Type B pancreatic cell (in vitro differentiated cells): ENCODE measurements around the gene BCAS2. TPM values are rescaled to one million over a fixed set of nuclear protein-coding genes. Genes with fewer than 3 reads are reported as not detected.
"Not testable (repeated sequence)": the region's sequence is repeated elsewhere in the genome, so short reads cannot be mapped to it uniquely, and the experiment has no call there.

Experiments used
- DNase-seq: peaks from one replicate; pipeline ENCODE4 v3.0.0; 2021; ENCODE audit warnings: mixed read lengths; ENCODE audit not compliant: unreplicated experiment; ENCODE audit errors: extremely low spot score
- H3K27ac Mint-ChIP-seq: 2 replicates; pipeline ENCODE4 v1.8.0; 2021; ENCODE audit warnings: mild to moderate bottlenecking, mixed read lengths
- H3K27me3 Mint-ChIP-seq: 2 replicates; pipeline ENCODE4 v1.8.0; 2021; ENCODE audit warnings: mixed read lengths
- H3K36me3 Mint-ChIP-seq: 2 replicates; pipeline ENCODE4 v1.8.0; 2021; ENCODE audit warnings: mixed read lengths
- H3K4me1 Mint-ChIP-seq: one replicate; pipeline ENCODE4 v1.8.0; 2021; ENCODE audit warnings: mixed read lengths; ENCODE audit not compliant: unreplicated experiment
- H3K4me3 Mint-ChIP-seq: 2 replicates; pipeline ENCODE4 v1.8.0; 2021; ENCODE audit warnings: mild to moderate bottlenecking, mixed read lengths
- H3K9me3 Mint-ChIP-seq: 2 replicates; pipeline ENCODE4 v1.8.0; 2021; ENCODE audit warnings: mixed read lengths
- total RNA-seq: library from RNA; stranded (reverse); gene quantifications from 2 replicates; pipeline ENCODE4 v1.2.1, GENCODE V29; 2021; ENCODE audit warnings: low replicate concordance
- TF ChIP-seq, protein P1 (sequence below): fragments of 200-600 bp; sonication (generic); conservative IDR thresholded peaks from 2 replicates; pipeline ENCODE4 v1.5.0; 2021; ENCODE audit warnings: antibody characterized with exemption, mild to moderate bottlenecking

The BCAS2 gene
- total RNA-seq, 1 donor from 2014 or later, result 45.5 TPM

DNA sequence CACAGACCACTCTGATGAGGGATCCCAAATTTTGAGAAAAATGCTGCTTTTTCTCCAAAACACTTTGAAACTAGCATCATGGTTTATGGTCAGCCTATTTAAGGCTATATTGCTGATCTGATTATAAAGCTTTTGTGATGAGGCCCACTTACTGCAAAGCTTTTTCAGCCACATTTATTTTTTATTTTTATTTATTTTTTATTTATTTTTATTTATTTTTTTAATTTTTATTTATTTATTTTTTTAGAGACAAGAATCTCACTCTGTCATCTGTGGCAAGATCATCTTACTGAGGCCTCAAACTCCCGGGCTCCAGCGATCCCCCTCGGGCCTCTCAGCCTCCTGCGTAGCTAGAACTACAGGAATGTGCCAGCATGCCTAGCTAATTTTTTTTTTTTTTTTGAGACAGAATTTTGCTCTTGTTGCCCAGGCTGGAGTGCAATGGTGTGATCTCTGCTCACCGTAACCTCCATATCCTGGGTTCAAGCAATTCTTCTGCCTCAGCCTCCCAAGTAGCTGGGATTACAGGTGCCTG, 5.2 kb upstream of the BCAS2 start:
- no peak for DNase-seq
- TF ChIP-seq, protein P1, sequence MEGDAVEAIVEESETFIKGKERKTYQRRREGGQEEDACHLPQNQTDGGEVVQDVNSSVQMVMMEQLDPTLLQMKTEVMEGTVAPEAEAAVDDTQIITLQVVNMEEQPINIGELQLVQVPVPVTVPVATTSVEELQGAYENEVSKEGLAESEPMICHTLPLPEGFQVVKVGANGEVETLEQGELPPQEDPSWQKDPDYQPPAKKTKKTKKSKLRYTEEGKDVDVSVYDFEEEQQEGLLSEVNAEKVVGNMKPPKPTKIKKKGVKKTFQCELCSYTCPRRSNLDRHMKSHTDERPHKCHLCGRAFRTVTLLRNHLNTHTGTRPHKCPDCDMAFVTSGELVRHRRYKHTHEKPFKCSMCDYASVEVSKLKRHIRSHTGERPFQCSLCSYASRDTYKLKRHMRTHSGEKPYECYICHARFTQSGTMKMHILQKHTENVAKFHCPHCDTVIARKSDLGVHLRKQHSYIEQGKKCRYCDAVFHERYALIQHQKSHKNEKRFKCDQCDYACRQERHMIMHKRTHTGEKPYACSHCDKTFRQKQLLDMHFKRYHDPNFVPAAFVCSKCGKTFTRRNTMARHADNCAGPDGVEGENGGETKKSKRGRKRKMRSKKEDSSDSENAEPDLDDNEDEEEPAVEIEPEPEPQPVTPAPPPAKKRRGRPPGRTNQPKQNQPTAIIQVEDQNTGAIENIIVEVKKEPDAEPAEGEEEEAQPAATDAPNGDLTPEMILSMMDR, result no peak
- Mint-ChIP-seq H3K27ac (no peak overlapping the region), H3K4me1 (peaks cover 11% of the 10 kb centered on the region), H3K4me3 (no peak overlapping the region), H3K36me3 (no peaks in the 10 kb centered on the region), H3K27me3 (no peaks in the 10 kb centered on the region), H3K9me3 (no peaks in the 10 kb centered on the region)

GRCh38 chr1:114585231-114585630, 3.8 kb upstream of the BCAS2 start:
- no peaks in the 10 kb centered on the region for H3K36me3 Mint-ChIP-seq
- peaks cover 15% of the 10 kb centered on the region for H3K4me1 Mint-ChIP-seq

DNA sequence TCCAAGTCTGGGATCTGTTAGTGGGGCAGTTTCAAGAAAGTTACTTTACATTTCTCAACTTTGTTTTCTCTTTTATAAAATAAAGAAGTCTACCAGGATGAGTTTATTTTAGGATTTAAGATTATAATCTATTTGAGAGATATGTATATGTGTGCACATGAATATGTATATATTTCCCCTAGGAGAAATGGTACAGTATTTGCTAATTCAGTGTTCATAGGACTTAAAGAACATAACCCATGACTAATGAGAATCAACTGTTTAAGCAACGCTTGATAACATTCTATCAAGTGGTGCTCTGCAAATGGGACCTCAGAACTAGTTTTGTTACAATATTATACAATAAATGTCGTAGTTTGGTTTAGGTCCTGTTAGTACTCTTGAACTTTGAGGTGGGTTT, 7.0 kb downstream of the BCAS2 start:
- no peak overlapping the region for H3K27ac Mint-ChIP-seq
- H3K27me3 Mint-ChIP-seq, result no peaks in the 10 kb centered on the region
- TF ChIP-seq, protein P1, result no peak
- H3K9me3 Mint-ChIP-seq, result no peaks in the 10 kb centered on the region
- no peak overlapping the region for H3K4me3 Mint-ChIP-seq
- DNase-seq, result no peak
- peaks cover 6% of the 10 kb centered on the region for H3K4me1 Mint-ChIP-seq
- H3K36me3 Mint-ChIP-seq, result peaks cover 20% of the 10 kb centered on the region

More at GRCh38 chr1:114585231-114585630, 3.8 kb upstream of the BCAS2 start:
- Mint-ChIP-seq H3K4me3 (no peak overlapping the region), H3K27me3 (no peaks in the 10 kb centered on the region), H3K9me3 (no peaks in the 10 kb centered on the region), H3K27ac (no peak overlapping the region)
- DNase-seq, result no peak
- TF ChIP-seq, protein P1, result no peak

DNA sequence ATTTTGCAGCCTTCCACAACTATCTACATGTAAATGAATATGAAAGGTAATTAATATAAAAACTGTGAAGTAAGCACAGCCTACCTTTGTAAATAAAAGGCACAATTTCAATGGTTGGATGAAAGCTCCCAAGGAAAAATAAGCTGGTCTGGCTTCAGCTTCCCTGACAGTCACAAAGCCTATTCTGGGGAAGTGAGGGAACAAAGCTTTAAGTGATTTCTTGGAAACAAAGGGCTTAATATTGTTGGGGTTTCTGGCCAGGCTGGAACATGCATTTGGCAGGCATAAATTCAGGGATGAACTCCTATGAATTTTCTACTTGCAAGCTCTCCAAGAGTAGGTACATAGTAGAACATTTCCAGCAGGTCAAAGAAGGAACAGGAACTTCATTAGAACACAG, 17.3 kb downstream of the BCAS2 start:
- TF ChIP-seq, protein P1, result no peak
- H3K27ac Mint-ChIP-seq, result no peak overlapping the region
- H3K27me3 Mint-ChIP-seq, result no peaks in the 10 kb centered on the region
- H3K4me1 Mint-ChIP-seq, result no peaks in the 10 kb centered on the region
- H3K4me3 Mint-ChIP-seq, result no peak overlapping the region
- peaks cover 39% of the 10 kb centered on the region for H3K36me3 Mint-ChIP-seq
- no peak for DNase-seq
- no peaks in the 10 kb centered on the region for H3K9me3 Mint-ChIP-seq

GRCh38 chr1:114562978-114563510, 18.4 kb downstream of the BCAS2 start:
- DNase-seq, H3K9me3 Mint-ChIP-seq, H3K4me3 Mint-ChIP-seq, H3K27me3 Mint-ChIP-seq, H3K27ac Mint-ChIP-seq, H3K4me1 Mint-ChIP-seq: not testable (repeated sequence)
- peaks cover 34% of the 10 kb centered on the region for H3K36me3 Mint-ChIP-seq

GRCh38 chr1:114561333-114561732, 20.1 kb downstream of the BCAS2 start:
- H3K27me3 Mint-ChIP-seq, result no peaks in the 10 kb centered on the region
- DNase-seq, result no peak
- no peaks in the 10 kb centered on the region for H3K4me1 Mint-ChIP-seq
- TF ChIP-seq, protein P1, result no peak
- H3K36me3 Mint-ChIP-seq, result peaks cover 22% of the 10 kb centered on the region
- H3K27ac Mint-ChIP-seq, result no peak overlapping the region
- no peak overlapping the region for H3K4me3 Mint-ChIP-seq
- no peaks in the 10 kb centered on the region for H3K9me3 Mint-ChIP-seq
